ENCODE results near the gene LRR1. TPM values are rescaled to one million over a fixed set of nuclear protein-coding genes. Genes with fewer than 3 reads are reported as not detected.

The LRR1 gene
- total and polyA plus RNA-seq, 9 of the 15 experiments (the other 6 are each of a cell fraction or from before 2014, with no cell fraction given), result 26.5 to 58.1 (median 31.8) TPM

DNA sequence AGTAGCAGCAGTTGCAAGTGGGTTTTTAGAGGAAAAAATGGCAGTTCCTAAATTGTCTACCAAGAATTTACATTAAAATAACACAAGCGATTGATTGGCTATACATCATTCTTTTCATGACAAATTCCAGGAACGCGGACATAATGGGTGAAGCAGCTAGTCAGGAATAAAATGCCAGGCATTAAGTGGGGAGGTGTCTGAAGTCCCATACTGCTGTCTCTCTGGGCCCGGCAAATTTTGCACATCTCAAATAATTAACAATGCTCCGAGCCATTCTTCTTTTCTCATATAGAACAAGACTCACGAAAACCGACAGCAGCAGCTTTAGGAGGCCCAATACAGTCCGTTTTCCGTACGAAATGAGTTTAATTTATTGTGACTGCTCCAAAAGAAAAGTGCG is 21.0 kb downstream of the LRR1 start:
- no peak overlapping the region; the same call in 1 of the 2 replicates for H2AFZ ChIP-seq (ENCODE audit: low read depth, low read length)
- no peaks in the 10 kb centered on the region for H3K9me3 ChIP-seq (replicated peaks; ENCODE audit: control insufficient read depth, insufficient read depth, low read depth, low read length)
- in situ Hi-C loops (cut with MboI) (no loop called here), intact Hi-C loops (cut with micrococcal nuclease) (loop anchor here (1.0 to 10.0 kb wide), 3 partner anchors 21 to 155 kb away; partner anchors contain the start of genes LRR1 and RPS29)
- peaks cover 3% of the 10 kb centered on the region for H3K9me1 ChIP-seq (ENCODE audit: control insufficient read depth, insufficient read depth, low read length)
- peak overlapping the region; percentile 82 for H3K4me2 ChIP-seq (ENCODE audit: insufficient read depth, low read length)
- H3K36me3 ChIP-seq (ENCODE audit: control insufficient read depth, insufficient read depth, low read length), result peaks cover 51% of the 10 kb centered on the region
- peaks cover 7% of the 10 kb centered on the region for H4K20me1 ChIP-seq (replicated peaks; ENCODE audit: control insufficient read depth, insufficient read depth, low read length)
- no peaks in the 10 kb centered on the region for H3K27me3 ChIP-seq (ENCODE audit: control insufficient read depth in 2 of 2, insufficient read depth in 2 of 2, low read length in 2 of 2)
- TSS peak; percentile 72 for BruUV-seq (replicated peaks)
- ChIA-PET CTCF (ENCODE audit: low intra/inter-chr PET ratio) (interaction anchor here (0.6 to 0.7 kb wide), 2 partner anchors 33 to 1047 kb away, joined by 3 read pairs; partner anchors contain the start of gene RPS29), POLR2A (interaction anchor here (0.6 to 5.3 kb wide), 17 partner anchors 7 to 1179 kb away, joined by 3 to 36 read pairs (median 5); partner anchors contain the start of genes DNAAF2, KLHDC2, LRR1 and NEMF)
- peaks cover 81% of the 10 kb centered on the region for H3K79me2 ChIP-seq (ENCODE audit: control insufficient read depth, insufficient read depth, low read length)
- no peak for DNase-seq (ENCODE audit: extremely low read depth in 1 of 4, low spot score in 3 of 4)
- peak overlapping the region; percentile 98 for H3K27ac ChIP-seq (ENCODE audit: extremely low read depth, low read depth, low read length)
- FAIRE-seq, result no peak
- H3K4me3 ChIP-seq, result peak overlapping the region; percentile 89
- ATAC-seq, result no peak
- H3K9ac ChIP-seq (ENCODE audit: insufficient read depth in 1 of 2, low read depth in 2 of 2, low read length in 2 of 2), result peak overlapping the region; percentile 97 to 99
- WGBS (ENCODE audit: insufficient coverage, low coverage, missing lambda C conversion rate), result 2% methylated on average over 11 of the region's 11 CpGs
- peaks cover 4 to 14% of the 10 kb centered on the region in 2 experiments; a peak in 4 of 5 replicates for H3K4me1 ChIP-seq (replicated peaks in 1 of 2; ENCODE audit: control insufficient read depth in 2 of 2, insufficient read depth in 2 of 2, low read length in 2 of 2)
- TF ChIP-seq CHD1 (IDR thresholded peaks at IDR 0.05; ENCODE audit: low read length) (peak; percentile 82), CBX2 (IDR thresholded peaks at IDR 0.05; ENCODE audit: insufficient read depth, low read length, poor library complexity, severe bottlenecking) (no peak)

All from K562 (cell line).